B cell (primary cell): ENCODE measurements around the gene ELFN1. TPM values are rescaled to one million over a fixed set of nuclear protein-coding genes. Genes with fewer than 3 reads are reported as not detected.

Experiments
- ATAC-seq: fragments of 200-7000 bp; cut with Tn5 transposase; one replicate; pipeline ENCODE4 v1.10.0; 2021; ENCODE audit warnings: low read depth, mild to moderate bottlenecking, moderate number of reproducible peaks, moderate library complexity
- CTCF ChIA-PET: fragments of 350-600 bp; sonication (Branson Sonifier 250); formaldehyde crosslinking; loops from one replicate; lab custom pipeline; 2021; ENCODE audit warnings: antibody characterized with exemption, inconsistent platforms; lab: Charles Lee
- POLR2A ChIA-PET: fragments of 350-600 bp; sonication (Branson Sonifier 250); formaldehyde crosslinking; loops from one replicate; lab custom pipeline; 2021; ENCODE audit warnings: antibody characterized with exemption; lab: Charles Lee
- DNase-seq: peaks from one replicate; pipeline ENCODE4 v3.0.0; 2013
- H2AFZ ChIP-seq: 2 replicates; pipeline ENCODE4 v1.6.1; 2012; ENCODE audit warnings: mild to moderate bottlenecking, low read depth, low read length; ENCODE audit not compliant: insufficient read depth, poor library complexity, severe bottlenecking
- H3K27ac ChIP-seq, 2 donors: 1 replicate in 1 of 2; 2 replicates in 1 of 2; pipeline ENCODE4 v1.5.1; 2012 to 2013; ENCODE audit warnings: low read length in 2 of 2, mild to moderate bottlenecking in 2 of 2, moderate library complexity in 1 of 2
- H3K27me3 ChIP-seq, 4 experiments: fragments of 200-600 bp in 1 of 4; sonication (generic) in 1 of 4; replicated peaks in 1 of 4; 1 replicate in 2 of 4; 2 replicates in 2 of 4; pipeline versions ENCODE4 v1.6.1 to v1.7.0; 2013 to 2016; ENCODE audit warnings: low read length in 3 of 4, mild to moderate bottlenecking in 2 of 4, mixed read lengths in 1 of 4, moderate library complexity in 1 of 4; ENCODE audit not compliant: insufficient read depth in 4 of 4, control insufficient read depth in 3 of 4; ENCODE audit errors: control extremely low read depth in 1 of 4
- H3K36me3 ChIP-seq, 2 experiments: replicated peaks in 1 of 2; 1 replicate in 1 of 2; 2 replicates in 1 of 2; pipeline versions ENCODE4 v1.6.1 to v1.7.1; 2013; ENCODE audit warnings: low read length in 1 of 2; ENCODE audit not compliant: insufficient read depth in 2 of 2, control insufficient read depth in 1 of 2; ENCODE audit errors: control extremely low read depth in 1 of 2, extremely low read depth in 1 of 2
- H3K4me1 ChIP-seq, 2 donors: fragments of 200-600 bp in 1 of 2; sonication (generic) in 1 of 2; 1 replicate in 1 of 2; 2 replicates in 1 of 2; pipeline versions ENCODE4 v1.5.1 to v1.6.1; 2013 to 2017; ENCODE audit warnings: low read length in 2 of 2; ENCODE audit not compliant: control insufficient read depth in 2 of 2, insufficient read depth in 2 of 2
- H3K4me2 ChIP-seq: replicated peaks from 2 replicates; pipeline ENCODE3; 2012; ENCODE audit warnings: mild to moderate bottlenecking, low read depth, low read length; ENCODE audit not compliant: poor library complexity, severe bottlenecking
- H3K4me3 ChIP-seq, 5 experiments: fragments of 200-600 bp in 1 of 5; sonication (generic) in 1 of 5; 1 replicate in 3 of 5; 2 replicates in 2 of 5; pipeline versions ENCODE4 v1.5.1 to v1.7.0; 2011 to 2016; ENCODE audit warnings: low read length in 4 of 5, mild to moderate bottlenecking in 4 of 5, low read depth in 2 of 5, control low read depth in 1 of 5, moderate library complexity in 1 of 5; ENCODE audit not compliant: insufficient read depth in 1 of 5; ENCODE audit errors: control extremely low read depth in 1 of 5, extremely low read depth in 1 of 5
- H3K79me2 ChIP-seq: fragments of 200-600 bp; sonication (generic); one replicate; pipeline ENCODE4 v1.6.0; 2016; ENCODE audit warnings: low read length; ENCODE audit not compliant: control insufficient read depth, insufficient read depth
- H3K9ac ChIP-seq: fragments of 200-600 bp; sonication (generic); 2 replicates; pipeline ENCODE4 v1.6.1; 2017; ENCODE audit warnings: mild to moderate bottlenecking, low read length, moderate library complexity
- H3K9me3 ChIP-seq, 3 donors: one replicate each; pipeline versions ENCODE4 v1.6.1 to v1.7.1; 2013; ENCODE audit warnings: low read length in 2 of 3; ENCODE audit not compliant: control insufficient read depth in 2 of 3, insufficient read depth in 1 of 3; ENCODE audit errors: control extremely low read depth in 1 of 3
- H4K20me1 ChIP-seq: 2 replicates; pipeline ENCODE4 v1.6.0; 2012; ENCODE audit warnings: mild to moderate bottlenecking, low read length; ENCODE audit not compliant: insufficient read depth, control insufficient read depth, poor library complexity, severe bottlenecking
- H3K27ac Mint-ChIP-seq: one replicate; pipeline ENCODE4 v1.8.0; 2021; ENCODE audit warnings: mixed read lengths
- H3K27me3 Mint-ChIP-seq: one replicate; pipeline ENCODE4 v1.8.0; 2021; ENCODE audit warnings: mixed read lengths
- H3K4me1 Mint-ChIP-seq: one replicate; pipeline ENCODE4 v1.8.0; 2021; ENCODE audit warnings: mixed read lengths
- H3K4me3 Mint-ChIP-seq: one replicate; pipeline ENCODE4 v1.8.0; 2021; ENCODE audit warnings: mixed read lengths
- H3K9me3 Mint-ChIP-seq: one replicate; pipeline ENCODE4 v1.8.0; 2022; ENCODE audit warnings: mixed read lengths; ENCODE audit not compliant: insufficient read depth
- CTCF ChIP-seq: fragments of 200-600 bp; IDR thresholded peaks from one replicate; pipeline ENCODE4 v1.8.0; 2022; ENCODE audit warnings: antibody characterized with exemption, mild to moderate bottlenecking
- EZH2 ChIP-seq: IDR thresholded peaks from 2 replicates; pipeline ENCODE4 v1.6.1; 2012; ENCODE audit warnings: borderline replicate concordance, low read depth, mild to moderate bottlenecking, moderate library complexity, low read length; ENCODE audit not compliant: insufficient read depth, poor library complexity, severe bottlenecking
- WGBS: methylation state at CpG from one replicate; pipeline ENCODE4 v1.1.5; 2013; ENCODE audit warnings: missing lambda C conversion rate; ENCODE audit not compliant: insufficient coverage; 5-methylcytosine and 5-hydroxymethylcytosine counted together
- intact Hi-C: fragments of 100-400 bp; cut with micrococcal nuclease; formaldehyde crosslinking; loops from one replicate; pipeline ENCODE4 v1.10.0; 2022
- polyA plus RNA-seq: library from polyadenylated mRNA; depleted of rRNA; stranded (reverse); fragments of >200 nt; gene quantifications from 2 replicates; pipeline ENCODE4 v1.2.3, GENCODE V29; 2012
- total RNA-seq, 2 donors: library from RNA; stranded (reverse); fragments of 120-200 nt in 1 of 2; gene quantifications; 1 replicate in 1 of 2; 2 replicates in 1 of 2; pipeline versions ENCODE4 v1.2.3 to v1.2.4, GENCODE V29; 2013 to 2022

ELFN1 gene
- total and polyA plus RNA-seq, 2 donors (not counting 1 experiment from before 2014, with no cell fraction given), result 0.12 TPM; not detected in 1

DNA sequence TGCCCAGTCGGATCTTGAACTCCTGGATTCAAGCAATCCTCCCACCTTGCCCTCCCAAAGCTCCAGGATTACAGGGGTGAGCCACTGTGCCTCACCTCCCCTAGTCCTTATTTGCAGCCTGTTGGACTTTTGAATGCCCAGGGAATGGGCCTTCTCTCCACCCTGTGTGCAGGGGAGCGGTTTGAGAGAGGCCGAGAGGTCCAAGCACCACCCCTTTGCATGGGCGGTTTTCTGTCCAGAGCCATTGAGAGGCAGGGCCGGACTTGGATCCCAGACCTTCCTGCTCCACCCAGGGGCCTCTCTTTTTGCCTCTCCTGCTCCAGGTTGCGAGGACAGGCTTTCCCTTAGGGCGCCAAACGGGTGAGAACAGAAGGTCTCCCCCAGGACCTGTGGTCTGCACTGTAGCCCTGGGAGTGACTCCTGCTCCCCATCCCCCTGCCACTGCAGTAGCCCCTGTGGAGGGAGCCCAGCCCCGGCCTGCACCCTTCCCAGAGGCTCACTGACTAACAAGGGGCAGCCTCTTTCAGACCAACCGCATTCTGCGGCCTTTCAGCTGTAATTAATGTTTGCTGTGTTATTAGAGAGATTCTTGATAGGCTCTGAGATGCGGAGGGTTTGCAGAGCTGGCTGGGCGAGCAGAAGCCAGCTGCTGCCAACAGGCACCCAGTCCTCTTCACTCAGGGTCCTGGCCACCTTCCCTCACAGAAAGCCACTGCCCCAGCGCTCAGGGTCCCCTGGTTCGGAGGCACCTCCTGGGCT is 57.9 kb downstream of the ELFN1 start:
- Histone ChIP-seq H2AFZ (no peak overlapping the region), H4K20me1 (no peaks in the 10 kb centered on the region), H3K27me3 (no peaks in the 10 kb centered on the region), H3K79me2 (no peaks in the 10 kb centered on the region), H3K4me1 (no peaks in the 10 kb centered on the region), H3K9ac (no peak overlapping the region), H3K9me3 (peaks cover 0 to 49% (median 0%) of the 10 kb centered on the region in 3 donors), H3K27ac (no peak overlapping the region), H3K36me3 (no peaks in the 10 kb centered on the region), H3K4me3 (no peak overlapping the region), H3K4me2 (no peak overlapping the region)
- Mint-ChIP-seq H3K27me3 (peaks cover 18% of the 10 kb centered on the region), H3K4me1 (no peaks in the 10 kb centered on the region), H3K27ac (no peak overlapping the region), H3K4me3 (no peak overlapping the region), H3K9me3 (no peaks in the 10 kb centered on the region)
- DNase-seq (no peak), ATAC-seq (no peak)
- CTCF ChIA-PET, result no interaction called here
- 88% methylated on average over 12 of the region's 15 CpGs for WGBS
- no peak for TF ChIP-seq CTCF
- no peak for TF ChIP-seq EZH2
- POLR2A ChIA-PET, result no interaction called here
- intact Hi-C loops, result no loop called here

GRCh38 chr7:1729183-1729582 is 59.1 kb downstream of the ELFN1 start:
- Mint-ChIP-seq H3K4me3 (no peak overlapping the region), H3K4me1 (no peaks in the 10 kb centered on the region), H3K27me3 (peaks cover 17% of the 10 kb centered on the region), H3K9me3 (no peaks in the 10 kb centered on the region), H3K27ac (no peak overlapping the region)
- Histone ChIP-seq H4K20me1 (no peaks in the 10 kb centered on the region), H3K79me2 (no peaks in the 10 kb centered on the region), H3K36me3 (no peaks in the 10 kb centered on the region), H3K4me3 (no peak overlapping the region), H3K9ac (no peak overlapping the region), H3K9me3 (peaks cover 0 to 38% (median 0%) of the 10 kb centered on the region in 3 donors), H2AFZ (no peak overlapping the region), H3K4me2 (no peak overlapping the region), H3K27me3 (no peaks in the 10 kb centered on the region), H3K27ac (no peak overlapping the region), H3K4me1 (no peaks in the 10 kb centered on the region)
- DNase-seq (no peak), ATAC-seq (no peak)
- no peak for TF ChIP-seq CTCF
- no peak for TF ChIP-seq EZH2
- POLR2A ChIA-PET, result no interaction called here
- CTCF ChIA-PET, result interaction anchor here (0.6 kb wide), 1 partner anchor 148 kb away, joined by 3 read pairs; no protein-coding TSS in a partner anchor
- 88% methylated on average over 7 of the region's 8 CpGs for WGBS
- intact Hi-C loops, result no loop called here
